ENCODE measurements around the gene DENND6B. TPM values are rescaled to one million over a fixed set of nuclear protein-coding genes. Genes with fewer than 3 reads are reported as not detected.
"Not testable (repeated sequence)": the region's sequence is repeated elsewhere in the genome, so short reads cannot be mapped to it uniquely, and the experiment has no call there.

DENND6B gene, protein sequence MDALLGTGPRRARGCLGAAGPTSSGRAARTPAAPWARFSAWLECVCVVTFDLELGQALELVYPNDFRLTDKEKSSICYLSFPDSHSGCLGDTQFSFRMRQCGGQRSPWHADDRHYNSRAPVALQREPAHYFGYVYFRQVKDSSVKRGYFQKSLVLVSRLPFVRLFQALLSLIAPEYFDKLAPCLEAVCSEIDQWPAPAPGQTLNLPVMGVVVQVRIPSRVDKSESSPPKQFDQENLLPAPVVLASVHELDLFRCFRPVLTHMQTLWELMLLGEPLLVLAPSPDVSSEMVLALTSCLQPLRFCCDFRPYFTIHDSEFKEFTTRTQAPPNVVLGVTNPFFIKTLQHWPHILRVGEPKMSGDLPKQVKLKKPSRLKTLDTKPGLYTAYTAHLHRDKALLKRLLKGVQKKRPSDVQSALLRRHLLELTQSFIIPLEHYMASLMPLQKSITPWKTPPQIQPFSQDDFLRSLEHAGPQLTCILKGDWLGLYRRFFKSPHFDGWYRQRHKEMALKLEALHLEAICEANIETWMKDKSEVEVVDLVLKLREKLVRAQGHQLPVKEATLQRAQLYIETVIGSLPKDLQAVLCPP
- 0.13 and 0.31 TPM in 2 replicates for total RNA-seq (2014; rRNA removed; shearing (Covaris generic))
- 0.63 and 1.3 TPM in 2 replicates for polyA plus RNA-seq (2015; cell fraction: cytosol; rRNA removed)
- polyA plus RNA-seq (2015; cell fraction: nucleus; rRNA removed): 3.2 and 3.6 TPM in 2 replicates

DNA sequence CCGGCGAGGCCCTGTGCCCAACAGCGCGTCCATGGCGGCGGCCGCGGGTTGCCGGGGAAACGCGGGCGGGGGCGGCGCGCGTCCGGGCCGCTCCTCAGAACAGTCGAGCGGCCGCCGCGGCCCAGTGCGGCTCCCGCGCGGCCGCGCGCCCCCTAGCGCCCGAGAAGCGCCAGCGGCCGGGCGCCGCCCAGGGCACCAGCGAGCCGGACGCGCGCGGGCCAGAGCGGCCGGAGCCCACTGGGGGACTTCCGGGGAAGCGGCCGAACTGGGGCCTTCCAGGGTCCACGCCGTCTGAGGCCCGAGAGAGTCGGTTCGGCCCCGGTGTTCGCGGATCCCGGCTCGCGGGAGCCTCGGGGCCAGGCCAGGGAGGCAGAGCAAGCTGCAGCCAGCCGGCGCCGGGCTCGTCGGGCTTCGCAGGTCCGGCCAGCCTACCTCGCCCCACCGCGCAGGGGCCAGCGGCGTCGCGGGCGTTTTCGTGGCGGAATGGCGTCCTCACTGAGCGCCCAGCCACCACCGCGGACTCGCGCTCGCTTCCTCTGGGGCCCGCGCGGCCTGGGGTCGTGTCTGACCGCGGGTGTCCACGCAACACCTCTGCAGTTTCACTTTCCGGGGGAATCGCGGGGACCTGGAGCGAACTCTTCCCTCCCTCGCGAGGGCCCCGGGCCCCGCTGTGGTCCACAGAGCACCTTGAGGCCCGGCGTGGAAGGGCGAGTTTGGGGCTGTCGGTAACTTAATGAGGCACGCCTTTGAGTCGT lies at the start of gene DENND6B:
DENND6B (minus strand) TSS at position 57 of the 755 bp plus-strand sequence; CDS start at position 33, 24 bp downstream.
- DNase-seq (ENCODE audit: low read depth): peak; percentile 57

DNA sequence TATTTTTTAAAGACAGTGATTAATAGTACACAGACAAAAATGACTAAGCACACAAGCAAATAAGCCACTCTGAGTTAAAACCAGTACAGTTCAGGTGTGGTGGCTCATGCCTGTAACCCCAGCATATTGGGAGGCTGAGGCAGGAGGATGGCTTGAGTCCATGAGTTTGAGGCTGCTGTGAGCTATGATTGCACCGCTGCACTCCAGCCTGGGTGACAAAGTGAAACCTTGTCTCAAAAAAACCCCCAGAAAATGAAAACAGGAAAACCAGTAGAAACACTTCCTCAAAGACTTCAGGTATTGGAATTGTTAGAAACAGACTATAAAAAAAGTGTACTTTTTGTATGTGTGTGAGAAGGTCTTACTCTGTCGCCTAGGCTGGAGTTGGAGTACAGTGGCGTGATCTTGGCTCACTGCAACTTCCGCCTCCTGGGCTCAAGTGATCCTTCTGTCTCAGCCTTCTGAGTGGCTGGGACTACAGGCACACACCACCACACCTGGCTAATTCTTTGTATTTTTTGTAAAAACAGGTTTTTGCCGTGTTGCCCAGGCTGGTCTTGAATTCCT lies 49.4 kb upstream of the DENND6B start:
- DNase-seq (ENCODE audit: low read depth): no peak

DNA sequence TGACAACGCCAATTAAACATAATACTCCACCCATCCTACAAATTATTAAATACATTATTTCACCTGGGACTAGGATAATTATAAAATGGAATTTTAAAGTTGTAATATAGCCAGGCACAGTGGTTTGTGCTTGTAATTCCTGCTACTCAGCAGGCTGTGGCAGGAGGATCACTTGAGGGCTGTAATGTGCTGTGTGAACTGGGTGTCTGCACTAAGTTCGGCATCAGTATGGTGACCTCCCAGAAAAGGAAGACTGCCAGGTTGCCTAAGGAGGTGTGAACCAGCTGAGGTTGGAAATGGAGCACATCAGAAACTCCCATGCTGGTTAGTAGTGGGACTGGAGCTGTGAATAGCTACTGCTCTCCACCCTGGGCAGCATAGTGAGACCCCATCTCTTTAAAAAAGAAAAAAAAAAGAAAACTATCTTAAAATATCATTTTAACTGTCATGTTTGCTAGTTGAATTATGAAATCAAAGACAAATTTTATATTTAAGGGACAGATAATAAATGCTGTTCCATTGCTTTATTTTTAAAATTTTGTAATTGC lies 44.4 kb upstream of the DENND6B start:
- no peak for DNase-seq (ENCODE audit: low read depth)

DNA sequence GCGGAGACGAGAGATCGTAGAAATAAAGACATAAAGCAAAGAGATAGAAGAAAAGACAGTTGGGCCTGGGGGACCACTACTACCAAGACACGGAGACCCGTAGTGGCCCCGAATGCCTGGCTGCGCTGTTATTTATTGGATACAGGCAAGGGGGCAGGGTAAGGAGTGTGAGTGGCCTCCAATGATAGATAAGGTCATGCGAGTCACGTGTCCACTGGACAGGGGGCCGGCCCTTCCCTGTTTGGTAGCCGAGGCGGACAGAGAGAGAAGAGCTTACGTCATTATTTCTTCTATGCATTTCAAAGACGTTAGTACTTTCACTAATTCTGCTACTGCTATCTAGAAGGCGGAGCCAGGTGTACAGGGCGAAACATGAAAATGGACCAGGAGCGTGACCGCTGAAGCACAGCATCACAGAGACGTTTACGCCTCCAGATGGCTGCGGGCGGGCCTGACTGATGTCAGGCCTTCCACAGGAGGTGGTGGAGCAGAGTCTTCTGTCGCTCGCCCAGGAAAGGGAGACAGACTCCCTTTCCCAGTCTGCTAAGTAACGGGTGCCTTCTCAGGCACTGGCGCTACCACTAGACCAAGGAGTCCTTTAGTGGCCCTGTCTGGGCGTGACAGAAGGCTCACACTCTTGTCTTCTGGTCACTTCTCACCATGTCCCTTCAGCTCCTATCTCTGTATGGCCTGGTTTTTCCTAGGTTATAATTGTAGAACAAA lies 41.1 kb upstream of the DENND6B start:
- no peak for DNase-seq (ENCODE audit: low read depth)

DNA sequence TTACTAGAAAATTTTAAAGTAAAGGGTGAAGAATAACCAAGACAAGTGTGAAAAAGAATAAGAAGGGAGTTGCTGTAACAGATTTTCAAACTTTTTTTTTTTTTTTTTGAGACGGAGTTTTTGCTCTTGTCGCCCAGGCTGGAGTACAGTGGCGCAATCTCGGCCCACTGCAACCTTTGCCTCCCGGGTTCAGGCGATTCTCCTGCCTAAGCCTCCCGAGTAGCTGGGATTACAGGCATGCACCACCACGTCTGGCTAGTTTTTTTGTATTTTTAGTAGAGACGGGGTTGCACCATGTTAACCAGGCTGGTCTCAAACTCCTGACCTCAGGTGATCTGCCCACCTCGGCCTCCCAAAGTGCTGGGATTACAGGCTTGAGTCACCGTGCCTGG lies 37.0 kb upstream of the DENND6B start:
- not testable (repeated sequence) for DNase-seq (ENCODE audit: low read depth)

DNA sequence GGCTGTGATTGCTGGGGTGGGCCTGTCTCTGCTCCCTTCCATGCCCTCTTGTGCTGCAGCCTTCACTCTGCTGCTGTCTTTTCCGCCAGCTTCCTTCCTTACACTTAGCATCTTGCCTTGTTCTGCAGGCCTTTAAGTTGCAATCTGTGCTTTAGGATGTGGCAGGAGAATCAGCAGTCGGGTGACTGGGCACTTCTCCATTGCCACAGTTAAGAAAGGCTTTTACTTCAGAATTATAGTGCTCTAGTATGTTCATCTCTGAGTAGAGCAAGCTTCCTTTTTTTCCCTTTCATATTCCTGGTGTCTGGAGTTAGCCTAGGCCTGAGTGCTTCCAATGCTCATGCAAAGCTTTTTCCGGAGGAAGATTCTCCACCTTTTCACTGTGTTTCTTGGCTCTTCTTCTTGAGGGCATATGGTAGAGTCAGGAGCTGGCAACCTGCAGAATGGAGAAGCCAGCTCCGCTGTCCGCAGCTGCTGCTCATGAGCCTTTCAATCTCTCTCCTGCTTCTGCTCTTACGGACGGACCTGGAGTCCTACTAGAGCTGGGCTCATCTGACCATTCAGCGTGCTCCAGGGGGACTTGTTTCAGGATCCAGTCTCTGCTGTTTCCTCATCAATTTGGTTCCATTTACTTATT lies 36.5 kb upstream of the DENND6B start:
- DNase-seq (ENCODE audit: low read depth): no peak

DNA sequence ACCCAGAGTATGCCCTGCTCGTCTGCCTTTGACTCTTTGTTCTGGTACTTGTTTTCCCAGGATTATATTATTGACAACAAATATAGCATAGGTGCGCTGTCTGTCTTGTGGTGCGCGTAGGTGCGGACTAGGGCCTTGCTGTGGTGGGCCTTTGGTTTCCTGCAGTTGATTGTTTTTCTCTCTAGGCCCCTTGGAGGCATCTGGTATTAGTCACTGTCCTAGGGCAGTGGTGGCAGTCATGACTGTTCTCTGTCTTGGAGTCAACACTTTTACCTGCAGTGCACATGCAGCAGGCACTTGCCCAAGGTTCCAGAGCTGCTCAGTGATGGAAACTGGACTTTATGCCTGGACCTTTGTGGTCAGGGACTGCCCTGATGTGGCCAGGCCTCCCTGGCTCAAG lies 34.9 kb upstream of the DENND6B start:
- DNase-seq (ENCODE audit: low read depth): no peak

DNA sequence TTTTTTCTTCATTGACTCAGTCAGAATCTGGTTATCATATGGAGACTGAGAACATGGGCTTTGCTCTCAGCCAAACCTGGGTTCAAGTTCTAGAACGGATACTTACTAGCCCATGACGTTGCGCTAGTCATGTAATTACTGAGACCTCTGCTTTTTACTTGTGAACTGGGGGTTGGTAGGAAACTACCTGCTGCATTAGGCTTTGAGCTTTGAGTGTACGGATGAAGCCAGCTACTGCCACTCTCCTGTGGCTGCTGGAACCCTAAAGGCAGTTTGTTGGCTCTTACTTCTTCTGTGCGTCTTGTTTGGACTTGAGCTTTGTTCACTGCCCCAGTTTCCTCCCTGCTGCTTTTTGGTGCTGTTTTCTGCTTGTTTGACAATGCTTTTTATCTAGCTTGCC lies 34.4 kb upstream of the DENND6B start:
- DNase-seq (ENCODE audit: low read depth): no peak

DNA sequence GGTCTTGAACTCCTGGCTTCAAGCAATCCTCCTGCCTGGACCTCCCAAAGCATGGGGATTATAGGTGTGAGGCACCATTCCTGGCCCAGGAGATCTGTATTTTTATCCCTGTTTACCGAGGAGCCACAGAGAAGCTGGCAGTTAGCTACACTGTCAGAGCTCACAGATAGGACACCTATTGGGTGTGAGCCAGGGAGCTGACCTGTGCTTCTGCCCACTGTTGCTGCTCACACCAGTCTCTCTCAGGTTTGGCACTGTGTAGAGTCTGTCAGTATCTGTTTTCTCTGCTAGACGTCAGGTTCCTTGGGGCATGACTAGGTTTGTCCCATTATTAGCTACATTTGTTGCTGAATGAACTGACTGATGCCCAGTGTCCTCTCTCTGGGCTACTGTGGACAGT lies 33.8 kb upstream of the DENND6B start:
- DNase-seq (ENCODE audit: low read depth): no peak

DNA sequence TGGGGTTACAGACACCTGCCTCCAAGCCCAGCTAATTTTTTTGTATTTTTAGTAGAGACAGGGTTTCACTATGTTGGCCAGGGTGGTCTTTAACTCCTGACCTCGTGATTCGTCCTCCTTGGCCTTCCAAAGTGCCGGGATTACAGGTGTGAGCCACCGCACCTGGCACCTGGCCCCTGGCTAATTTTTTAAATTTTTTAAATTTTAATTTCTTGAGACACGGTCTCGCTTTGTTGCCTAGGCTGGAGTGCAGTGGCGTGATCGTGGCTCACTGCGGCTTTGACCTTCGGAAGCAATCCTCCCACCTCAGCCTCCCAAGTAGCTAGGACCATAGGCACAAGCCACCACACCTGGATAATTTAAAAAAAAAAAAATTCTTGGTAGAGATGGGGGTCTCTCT lies 30.9 kb upstream of the DENND6B start:
- DNase-seq (ENCODE audit: low read depth): no peak

DNA sequence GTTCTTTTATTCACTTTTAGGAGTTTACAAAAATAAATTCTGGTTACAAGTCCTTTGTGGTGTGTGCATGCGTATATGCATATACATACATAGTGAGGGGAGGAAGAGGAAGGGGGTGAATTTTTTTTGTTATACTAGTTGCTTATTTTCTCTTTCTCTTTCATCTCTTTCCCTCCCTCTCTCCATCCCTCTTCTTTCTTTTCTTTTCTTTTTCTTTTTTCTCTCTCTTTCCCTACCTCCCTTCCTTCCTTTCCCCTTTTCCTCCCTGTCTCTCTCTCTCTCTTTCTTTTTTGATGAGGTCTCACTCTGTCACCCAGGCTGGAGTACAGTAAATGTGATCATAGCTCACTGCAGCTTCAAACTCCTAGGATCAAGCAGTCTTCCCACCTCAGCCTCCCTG lies 30.4 kb upstream of the DENND6B start:
- DNase-seq (ENCODE audit: low read depth): no peak

DNA sequence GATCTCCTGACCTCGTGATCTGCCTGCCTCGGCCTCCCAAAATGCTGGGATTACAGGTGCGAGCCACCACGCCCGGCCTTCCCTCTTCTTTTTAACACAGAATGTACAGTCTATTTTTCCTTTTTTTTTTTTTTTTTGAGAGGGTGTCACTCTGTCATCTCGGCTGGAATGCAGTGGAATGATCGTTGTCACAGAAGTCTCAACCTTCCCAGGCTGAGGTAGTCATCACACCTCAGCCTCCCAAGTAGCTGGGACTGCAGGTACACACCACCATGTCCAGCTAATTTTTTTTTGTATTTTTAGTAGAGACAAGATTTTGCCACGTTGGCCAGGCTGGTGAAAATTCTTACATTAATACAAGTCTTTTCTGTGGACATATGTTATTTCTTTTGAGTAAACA lies 29.4 kb upstream of the DENND6B start:
- DNase-seq (ENCODE audit: low read depth): no peak

DNA sequence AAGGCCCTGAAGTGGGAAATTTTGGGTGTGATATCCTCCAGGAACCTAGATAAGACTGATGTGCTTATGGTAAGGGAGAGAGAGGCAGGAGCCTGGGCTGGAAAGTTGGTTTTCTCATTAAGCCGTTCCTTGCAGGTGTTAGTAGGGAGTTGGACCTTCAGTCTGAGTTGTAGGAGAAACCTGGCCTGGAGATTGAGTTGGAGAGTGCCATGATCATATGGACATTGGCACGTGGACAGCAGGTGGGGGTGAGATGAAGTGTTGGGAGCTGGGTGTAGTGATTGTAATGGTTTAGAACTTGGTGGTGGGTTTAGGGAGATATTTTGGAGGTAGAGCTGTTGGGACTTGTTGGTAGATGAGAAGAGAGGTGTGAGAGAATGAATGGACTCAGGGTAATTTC lies 21.2 kb upstream of the DENND6B start:
- no peak for DNase-seq (ENCODE audit: low read depth)

DNA sequence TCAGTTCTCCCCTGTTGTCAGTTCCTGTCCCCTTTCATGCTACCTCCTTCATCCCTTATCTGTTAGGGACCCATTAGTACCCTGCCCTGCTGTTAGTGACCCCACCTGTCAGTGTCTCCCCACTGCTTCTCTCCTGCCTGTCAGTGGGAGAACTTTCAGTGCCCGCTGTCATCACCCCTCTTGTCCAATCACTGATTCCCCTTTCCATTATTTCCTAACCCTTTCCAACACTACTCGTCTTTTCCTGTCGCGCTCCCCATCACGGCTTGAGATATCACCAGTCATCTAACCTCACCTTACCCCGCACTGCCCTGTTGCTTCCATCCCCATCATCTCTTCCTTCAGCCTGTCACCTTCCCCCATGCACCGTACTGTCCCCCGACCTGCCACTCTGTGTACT lies 20.3 kb upstream of the DENND6B start:
- no peak for DNase-seq (ENCODE audit: low read depth)

DNA sequence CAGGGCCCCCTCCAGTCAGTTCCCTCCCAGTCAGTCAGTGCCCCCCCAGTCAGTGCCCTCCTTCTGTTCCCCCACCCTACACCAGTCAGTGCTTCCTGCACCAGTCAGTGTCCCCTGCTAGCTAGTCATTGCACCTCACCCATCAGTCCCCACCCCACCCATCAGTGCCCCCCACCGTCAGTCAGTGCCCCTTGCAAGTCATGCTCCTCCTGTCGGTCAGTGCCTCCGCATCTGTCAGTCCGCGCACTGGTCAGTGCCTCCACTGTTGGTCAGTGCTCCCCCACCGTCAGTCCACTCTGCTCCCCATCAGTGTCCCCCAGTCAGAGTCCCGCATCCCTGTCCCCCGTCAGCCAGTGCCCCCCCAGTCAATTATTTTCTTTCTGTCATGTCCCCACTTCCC lies 19.7 kb upstream of the DENND6B start:
- DNase-seq (ENCODE audit: low read depth): no peak

DNA sequence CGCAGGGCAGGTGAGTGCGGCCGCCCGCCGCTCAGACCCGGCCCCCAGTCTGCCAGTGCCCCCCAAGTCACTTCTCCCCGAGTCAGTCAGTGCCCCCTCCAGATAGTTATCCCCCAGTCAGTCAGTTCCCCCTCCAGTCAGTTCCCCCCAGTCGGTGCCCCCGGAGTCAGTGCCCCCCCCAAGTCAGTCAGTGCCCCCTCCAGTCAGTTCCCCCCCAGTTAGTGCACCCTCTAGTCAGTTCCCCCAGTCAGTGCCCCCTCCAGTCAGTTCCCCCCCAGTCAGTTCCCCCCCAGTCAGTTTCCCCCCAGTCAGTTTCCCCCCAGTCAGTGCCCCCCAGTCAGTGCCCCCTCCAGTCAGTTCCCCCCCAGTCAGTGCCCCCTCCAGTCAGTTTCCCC lies 16.7 kb upstream of the DENND6B start:
- DNase-seq (ENCODE audit: low read depth): no peak

DNA sequence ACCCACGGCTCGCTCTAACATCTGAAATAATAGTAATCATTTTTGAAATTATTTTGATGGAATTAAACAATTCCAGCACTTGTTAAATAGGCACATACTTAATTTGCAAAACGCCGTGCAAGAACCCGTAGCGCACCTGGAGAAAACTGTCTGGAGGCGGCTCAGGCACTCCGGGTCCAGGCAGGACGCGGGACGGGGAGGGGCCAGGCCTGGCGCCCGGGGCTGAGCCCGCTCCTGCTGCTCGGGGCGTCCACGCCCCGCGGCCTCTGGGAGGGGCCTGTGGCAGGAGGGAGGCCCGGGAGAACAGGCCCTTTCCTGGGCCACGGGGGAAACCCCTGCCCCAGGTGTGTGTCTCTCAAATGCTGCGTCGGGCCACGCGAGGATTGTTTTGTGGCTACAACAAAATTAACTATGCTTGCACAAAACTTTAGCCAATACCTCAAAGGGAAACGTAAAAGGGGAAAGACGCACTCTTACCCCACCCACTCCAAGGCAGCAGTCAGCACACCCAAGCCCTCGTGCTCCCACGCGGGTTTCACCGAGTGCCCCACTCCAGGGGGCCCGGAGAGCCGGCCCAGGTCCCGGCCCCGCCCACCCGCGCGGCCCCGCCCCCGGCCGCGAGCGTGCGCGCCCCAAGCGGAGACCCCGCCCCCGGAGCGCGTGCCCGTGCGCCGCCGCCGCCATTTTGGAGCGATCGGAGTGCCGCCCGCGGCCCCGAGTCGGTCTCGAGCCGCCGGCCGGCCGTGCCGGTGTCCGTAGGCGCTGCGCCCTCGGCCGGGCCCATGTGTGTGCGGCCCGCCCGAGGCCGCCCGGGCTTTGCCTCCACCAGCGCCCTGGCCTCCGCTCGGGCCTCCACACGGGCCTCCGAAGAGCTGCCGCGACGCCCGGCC lies 16.1 kb upstream of the DENND6B start, which contains the start of gene PPP6R2:
PPP6R2 (plus strand) TSS at position 677 of the 890 bp plus-strand sequence. CDS start 50,582 bp downstream, outside the sequence.
- peak; percentile 57 for DNase-seq (ENCODE audit: low read depth)

DNA sequence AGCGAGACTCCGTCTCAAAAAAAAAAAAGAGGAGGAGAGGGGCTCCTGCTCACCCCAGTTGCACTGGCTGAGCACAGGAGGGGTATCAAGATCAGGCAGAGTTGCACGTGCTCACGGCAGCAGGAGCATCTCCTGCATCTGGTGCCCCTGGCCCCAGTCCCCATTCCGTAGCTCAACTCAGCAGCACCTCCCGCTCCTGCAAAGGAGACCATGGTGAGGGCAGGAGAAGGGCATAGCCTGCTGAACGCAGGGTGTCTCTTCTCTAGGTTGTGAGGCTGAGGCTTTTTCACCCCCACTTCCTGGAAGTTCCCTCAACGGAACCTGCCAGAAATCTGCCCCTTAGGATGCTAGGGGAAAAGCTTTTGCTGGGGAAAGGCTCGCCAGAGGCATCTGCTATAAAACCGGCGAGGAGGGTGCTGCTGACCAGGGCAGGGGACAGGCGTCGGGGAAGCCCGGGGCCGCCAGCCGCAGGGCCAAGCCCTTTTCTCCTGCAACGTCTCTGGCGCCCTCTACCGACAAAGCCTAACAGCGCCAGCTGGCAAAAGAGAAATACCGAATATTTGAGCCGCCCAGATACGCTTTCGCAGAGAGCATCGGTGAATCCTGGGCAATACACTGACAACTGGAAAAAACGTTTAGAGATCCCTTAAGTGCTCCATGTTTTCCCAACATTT lies 15.3 kb upstream of the DENND6B start:
- peak; percentile 80 for DNase-seq (ENCODE audit: low read depth)

Data from HT1080 (cell line).